ENCODE data around the gene IL11RA.

GRCh38 chr9:34658461-34658860 is 6.5 kb downstream of the IL11RA start:
- no peak for TF ChIP-seq TAF1 (IDR thresholded peaks at IDR 0.05; ENCODE audit: borderline replicate concordance, insufficient read depth, low read length)
- no peak for TF ChIP-seq POLR2AphosphoS5 (IDR thresholded peaks at IDR 0.05; ENCODE audit: low read depth, low read length)
- no peak for TF ChIP-seq REST (IDR thresholded peaks at IDR 0.05; ENCODE audit: insufficient read depth in 1 of 2, low read depth in 2 of 2, low read length in 2 of 2)
- TF ChIP-seq FOXP2 (optimal IDR thresholded peaks at IDR 0.05; ENCODE audit: borderline replicate concordance, extremely low read depth, extremely low read length, insufficient read depth) = no peak
- TF ChIP-seq SIN3A (IDR thresholded peaks at IDR 0.05; ENCODE audit: borderline replicate concordance, insufficient read depth, low read length) = no peak
